PFSK-1 (cell line): ENCODE measurements around the gene SRP19.

ENCODE experiments used
- FOXP2 ChIP-seq: optimal IDR thresholded peaks from 2 replicates; pipeline ENCODE3; 2011; ENCODE audit warnings: borderline replicate concordance, control low read depth, inconsistent platforms; ENCODE audit not compliant: insufficient read depth; ENCODE audit errors: extremely low read length, extremely low read depth
- POLR2AphosphoS5 ChIP-seq: IDR thresholded peaks from 2 replicates; pipeline ENCODE4 v1.6.1; 2012; ENCODE audit warnings: low read depth, mild to moderate bottlenecking, control low read depth, low read length, moderate library complexity
- SIN3A ChIP-seq: IDR thresholded peaks from 2 replicates; pipeline ENCODE4 v1.6.1; 2012; ENCODE audit warnings: mild to moderate bottlenecking, low read length, moderate library complexity, borderline replicate concordance; ENCODE audit not compliant: insufficient read depth
- TAF1 ChIP-seq: IDR thresholded peaks from 2 replicates; pipeline ENCODE4 v1.6.1; 2012; ENCODE audit warnings: low read length, control low read depth, borderline replicate concordance; ENCODE audit not compliant: insufficient read depth
- TF ChIP-seq, protein P1 (sequence below), 2 experiments: IDR thresholded peaks; 2 replicates each; pipeline versions ENCODE4 v1.6.1 to v1.8.0; 2011 to 2012; ENCODE audit warnings: low read depth in 2 of 2, low read length in 2 of 2, control low read depth in 1 of 2, inconsistent platforms in 1 of 2, mild to moderate bottlenecking in 1 of 2, moderate library complexity in 1 of 2; ENCODE audit not compliant: insufficient read depth in 1 of 2

Gene SRP19

DNA sequence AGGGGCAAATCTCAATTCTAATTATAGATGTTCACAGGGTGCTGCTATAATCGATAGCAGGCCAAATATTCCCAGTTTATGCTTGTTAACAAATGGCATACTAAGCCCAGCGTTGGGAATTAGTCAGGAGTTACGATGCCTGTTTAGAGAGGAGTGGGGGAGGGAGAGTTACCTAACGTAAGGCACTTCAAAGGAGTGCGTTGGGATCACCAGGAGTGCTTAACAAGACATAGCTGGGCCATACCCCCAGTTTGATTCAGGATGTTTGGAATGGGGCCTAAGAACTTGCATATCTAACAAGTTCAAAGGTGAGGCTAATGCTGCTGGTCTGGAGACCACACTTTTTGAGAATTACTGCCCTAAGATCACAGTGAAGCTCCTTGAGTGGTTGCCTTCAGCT is 14.5 kb upstream of the SRP19 start:
- TF ChIP-seq TAF1 (no peak), POLR2AphosphoS5 (no peak), FOXP2 (no peak), SIN3A (no peak)
- TF ChIP-seq, protein P1, sequence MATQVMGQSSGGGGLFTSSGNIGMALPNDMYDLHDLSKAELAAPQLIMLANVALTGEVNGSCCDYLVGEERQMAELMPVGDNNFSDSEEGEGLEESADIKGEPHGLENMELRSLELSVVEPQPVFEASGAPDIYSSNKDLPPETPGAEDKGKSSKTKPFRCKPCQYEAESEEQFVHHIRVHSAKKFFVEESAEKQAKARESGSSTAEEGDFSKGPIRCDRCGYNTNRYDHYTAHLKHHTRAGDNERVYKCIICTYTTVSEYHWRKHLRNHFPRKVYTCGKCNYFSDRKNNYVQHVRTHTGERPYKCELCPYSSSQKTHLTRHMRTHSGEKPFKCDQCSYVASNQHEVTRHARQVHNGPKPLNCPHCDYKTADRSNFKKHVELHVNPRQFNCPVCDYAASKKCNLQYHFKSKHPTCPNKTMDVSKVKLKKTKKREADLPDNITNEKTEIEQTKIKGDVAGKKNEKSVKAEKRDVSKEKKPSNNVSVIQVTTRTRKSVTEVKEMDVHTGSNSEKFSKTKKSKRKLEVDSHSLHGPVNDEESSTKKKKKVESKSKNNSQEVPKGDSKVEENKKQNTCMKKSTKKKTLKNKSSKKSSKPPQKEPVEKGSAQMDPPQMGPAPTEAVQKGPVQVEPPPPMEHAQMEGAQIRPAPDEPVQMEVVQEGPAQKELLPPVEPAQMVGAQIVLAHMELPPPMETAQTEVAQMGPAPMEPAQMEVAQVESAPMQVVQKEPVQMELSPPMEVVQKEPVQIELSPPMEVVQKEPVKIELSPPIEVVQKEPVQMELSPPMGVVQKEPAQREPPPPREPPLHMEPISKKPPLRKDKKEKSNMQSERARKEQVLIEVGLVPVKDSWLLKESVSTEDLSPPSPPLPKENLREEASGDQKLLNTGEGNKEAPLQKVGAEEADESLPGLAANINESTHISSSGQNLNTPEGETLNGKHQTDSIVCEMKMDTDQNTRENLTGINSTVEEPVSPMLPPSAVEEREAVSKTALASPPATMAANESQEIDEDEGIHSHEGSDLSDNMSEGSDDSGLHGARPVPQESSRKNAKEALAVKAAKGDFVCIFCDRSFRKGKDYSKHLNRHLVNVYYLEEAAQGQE (IDR thresholded peaks at IDR 0.05; ENCODE audit: insufficient read depth in 1 of 2, low read depth in 2 of 2, low read length in 2 of 2) = no peak

DNA sequence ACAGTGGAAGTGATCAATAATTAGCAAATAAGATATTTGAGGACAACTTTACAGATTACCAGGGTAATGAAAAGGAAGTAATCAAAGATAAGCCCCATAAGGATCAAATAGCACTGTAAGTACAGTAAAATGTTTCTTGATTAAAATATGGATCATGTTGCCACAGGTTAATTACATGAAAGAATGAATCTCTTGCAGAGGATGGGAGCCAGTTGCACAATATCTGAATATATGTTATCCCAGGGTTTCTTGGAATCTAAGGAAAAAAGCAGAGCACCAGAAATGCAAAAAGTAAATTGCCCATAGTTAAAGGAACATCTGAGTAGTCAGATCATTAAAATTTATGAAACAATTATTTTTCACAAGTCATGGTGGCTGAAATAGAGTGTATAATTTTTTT is 13.8 kb upstream of the SRP19 start:
- no peak for TF ChIP-seq TAF1
- no peak for TF ChIP-seq POLR2AphosphoS5
- TF ChIP-seq FOXP2 = no peak
- no peak for TF ChIP-seq SIN3A
- TF ChIP-seq, protein P1 (IDR thresholded peaks at IDR 0.05; ENCODE audit: insufficient read depth in 1 of 2, low read depth in 2 of 2, low read length in 2 of 2) = no peak

DNA sequence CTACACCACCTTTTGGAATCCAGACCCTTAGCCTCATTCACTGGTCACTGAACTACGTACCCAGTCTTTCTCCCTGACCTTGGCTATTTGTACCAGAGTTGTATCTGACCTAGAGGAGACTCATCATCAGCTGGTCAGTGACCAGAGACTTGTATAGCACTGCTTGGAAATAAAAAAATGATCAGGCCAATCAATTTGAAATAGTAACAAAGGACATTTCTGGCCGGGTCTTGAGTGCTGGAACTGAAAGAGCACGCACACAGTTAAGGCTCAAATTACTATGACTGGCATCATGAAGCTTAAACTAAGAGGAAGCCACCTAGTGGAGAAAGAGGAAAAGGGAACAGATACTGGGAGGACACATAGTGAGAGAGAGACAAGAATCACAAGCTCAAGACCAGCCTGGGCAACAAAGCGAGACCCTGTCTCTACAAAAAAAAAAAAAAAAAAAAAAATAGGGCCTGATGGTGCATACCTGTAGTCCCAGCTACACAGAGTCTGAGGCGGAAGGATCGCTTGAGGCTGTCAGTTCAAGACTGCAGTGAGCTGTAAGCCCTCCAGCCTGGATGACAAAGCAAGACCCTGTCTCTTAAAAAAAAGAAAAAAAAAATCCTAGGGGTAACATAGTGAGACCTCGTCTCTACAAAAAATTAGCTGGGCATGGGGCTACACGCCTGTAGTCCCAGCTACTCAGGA is 12.8 kb upstream of the SRP19 start:
- TF ChIP-seq POLR2AphosphoS5 (no peak), TAF1 (no peak), FOXP2 (no peak), SIN3A (no peak)
- TF ChIP-seq, protein P1 (IDR thresholded peaks at IDR 0.05; ENCODE audit: insufficient read depth in 1 of 2, low read depth in 2 of 2, low read length in 2 of 2) = no peak

DNA sequence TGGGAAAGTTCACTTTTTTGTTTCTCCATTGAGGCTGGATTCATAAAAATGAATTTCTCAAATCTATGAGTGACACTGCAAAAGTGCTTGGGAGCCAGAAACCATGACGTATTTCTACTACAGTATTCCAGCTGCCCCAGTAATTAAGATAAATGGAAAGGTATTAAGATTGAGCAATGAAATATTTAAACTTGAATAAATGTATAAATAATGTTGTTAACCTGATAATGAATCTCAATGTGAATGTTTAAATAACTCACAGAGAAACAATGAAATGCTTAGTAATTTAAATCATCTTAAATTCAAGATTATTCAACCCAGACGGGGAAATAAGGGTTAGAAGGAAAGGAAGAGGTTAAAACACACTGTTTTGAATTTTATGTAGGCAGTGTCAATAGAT is 11.2 kb upstream of the SRP19 start:
- TF ChIP-seq TAF1 (no peak), POLR2AphosphoS5 (no peak), SIN3A (no peak), FOXP2 (no peak)
- TF ChIP-seq, protein P1 (IDR thresholded peaks at IDR 0.05; ENCODE audit: insufficient read depth in 1 of 2, low read depth in 2 of 2, low read length in 2 of 2) = no peak

DNA sequence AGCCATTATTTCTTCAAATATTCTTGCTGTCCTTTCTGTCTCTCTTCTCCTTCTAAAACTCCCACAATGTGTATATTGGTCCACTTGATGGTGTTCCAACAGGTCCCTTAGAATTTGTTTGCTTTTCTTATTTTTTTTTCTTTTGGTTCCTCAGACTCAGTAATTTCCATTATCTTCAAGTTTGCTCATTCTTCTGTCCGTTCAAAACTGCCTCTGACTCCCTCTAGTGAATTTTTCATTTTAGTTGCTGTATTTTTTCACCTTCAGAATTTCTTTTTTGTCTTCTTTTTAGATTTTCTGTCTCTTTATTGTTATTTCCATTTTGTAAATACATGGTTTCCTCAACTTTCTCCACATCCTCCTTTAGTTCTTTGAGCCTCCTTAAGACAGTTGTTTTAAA is 6.4 kb upstream of the SRP19 start:
- TF ChIP-seq, protein P1 (IDR thresholded peaks at IDR 0.05; ENCODE audit: insufficient read depth in 1 of 2, low read depth in 2 of 2, low read length in 2 of 2) = no peak
- TF ChIP-seq POLR2AphosphoS5 (no peak), TAF1 (no peak), SIN3A (no peak), FOXP2 (no peak)
